ENCODE measurements around the gene CTIF. TPM values are rescaled to one million over a fixed set of nuclear protein-coding genes. Genes with fewer than 3 reads are reported as not detected.

Gene CTIF
- polyA plus RNA-seq, 3 donors: 0.38 to 8.7 (median 1.2) TPM

DNA sequence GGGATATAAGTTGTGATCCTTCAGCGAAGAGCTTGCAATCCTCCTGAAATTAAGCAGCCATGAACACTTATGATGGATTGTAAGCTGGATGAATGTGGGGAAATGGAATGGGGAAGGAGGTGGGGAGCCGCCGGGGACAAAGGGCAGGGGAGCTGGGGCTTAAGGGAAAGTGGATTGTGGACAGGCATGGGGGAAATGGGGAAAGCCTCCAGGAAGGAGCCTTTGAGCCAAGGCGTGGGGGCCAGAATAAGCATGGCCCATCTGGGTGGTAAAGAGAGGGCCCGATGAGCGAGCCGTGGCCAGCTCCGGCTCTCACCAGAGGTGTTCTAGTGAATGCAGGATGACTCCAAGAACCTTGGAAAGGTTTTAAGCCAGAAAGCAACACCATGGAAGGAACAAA lies 288.0 kb downstream of the CTIF start:
- no peak overlapping the region for H2AFZ ChIP-seq (ENCODE audit: insufficient read depth, low read depth, low read length, poor library complexity, severe bottlenecking)
- Mint-ChIP-seq H3K9me3 (peaks cover 4 to 8% (median 5%) of the 10 kb centered on the region in 7 donors), H3K36me3 (peaks cover 30 to 45% of the 10 kb centered on the region in 2 donors), H3K4me3 (no peak overlapping the region), H3K27me3 (ENCODE audit: low read depth in 3 of 3) (peaks cover 0 to 10% (median 5%) of the 10 kb centered on the region in 3 donors), H3K4me1 (peaks cover 13% of the 10 kb centered on the region), H3K27ac (no peak overlapping the region)
- TF ChIP-seq CTCF (IDR thresholded peaks at IDR 0.05): no peak
- no peak overlapping the region for H3K27ac ChIP-seq (ENCODE audit: low read depth in 1 of 2, low read length in 2 of 2)
- H3K79me2 ChIP-seq (ENCODE audit: insufficient read depth, low read length): no peaks in the 10 kb centered on the region
- intact Hi-C loops (cut with micrococcal nuclease): no loop called here
- no peaks in the 10 kb centered on the region for H3K27me3 ChIP-seq (ENCODE audit: control insufficient read depth in 2 of 2, insufficient read depth in 2 of 2, low read length in 2 of 2)
- no peaks in the 10 kb centered on the region for H3K9me3 ChIP-seq (replicated peaks in 1 of 2; ENCODE audit: control insufficient read depth in 1 of 2, insufficient read depth in 1 of 2, low read length in 2 of 2)
- H3K4me2 ChIP-seq (replicated peaks; ENCODE audit: extremely low read depth, low read length, poor library complexity, severe bottlenecking): no peak overlapping the region
- no peak for DNase-seq
- no peak overlapping the region for H3K9ac ChIP-seq (ENCODE audit: insufficient read depth, low read length, poor library complexity, severe bottlenecking)
- no peaks in the 10 kb centered on the region for H4K20me1 ChIP-seq (ENCODE audit: insufficient read depth, low read length)
- H3K4me1 ChIP-seq (ENCODE audit: control insufficient read depth in 1 of 2, insufficient read depth in 2 of 2, low read length in 2 of 2): peaks cover 0 to 3% of the 10 kb centered on the region in 2 donors
- H3K4me3 ChIP-seq (replicated peaks in 1 of 3; ENCODE audit: low read depth in 2 of 3, low read length in 3 of 3): no peak overlapping the region
- no peaks in the 10 kb centered on the region for H3K36me3 ChIP-seq (replicated peaks in 1 of 2; ENCODE audit: control insufficient read depth in 1 of 2, insufficient read depth in 2 of 2, low read length in 2 of 2)
- WGBS (ENCODE audit: insufficient coverage): 91% methylated on average over 8 of the region's 8 CpGs

- H3K27ac ChIP-seq (ENCODE audit: low read depth in 1 of 2, low read length in 2 of 2): no peak overlapping the region
- no peak for TF ChIP-seq CTCF (IDR thresholded peaks at IDR 0.05)
- H3K4me1 ChIP-seq (ENCODE audit: control insufficient read depth in 1 of 2, insufficient read depth in 2 of 2, low read length in 2 of 2): peaks cover 5 to 10% of the 10 kb centered on the region in 2 donors
- no peak overlapping the region for H3K9ac ChIP-seq (ENCODE audit: insufficient read depth, low read length, poor library complexity, severe bottlenecking)
- no peaks in the 10 kb centered on the region for H3K9me3 ChIP-seq (replicated peaks in 1 of 2; ENCODE audit: control insufficient read depth in 1 of 2, insufficient read depth in 1 of 2, low read length in 2 of 2)
- Mint-ChIP-seq H3K27me3 (ENCODE audit: low read depth in 3 of 3) (peaks cover 3 to 10% (median 5%) of the 10 kb centered on the region in 3 donors), H3K27ac (no peak overlapping the region), H3K4me1 (peaks cover 19% of the 10 kb centered on the region), H3K4me3 (peak overlapping the region in 1 of 2 donors; percentile 0), H3K36me3 (peaks cover 30 to 43% of the 10 kb centered on the region in 2 donors), H3K9me3 (peaks cover 4 to 8% (median 5%) of the 10 kb centered on the region in 7 donors)
- intact Hi-C loops (cut with micrococcal nuclease): no loop called here
- H3K79me2 ChIP-seq (ENCODE audit: insufficient read depth, low read length): no peaks in the 10 kb centered on the region
- no peaks in the 10 kb centered on the region for H3K36me3 ChIP-seq (replicated peaks in 1 of 2; ENCODE audit: control insufficient read depth in 1 of 2, insufficient read depth in 2 of 2, low read length in 2 of 2)
- no peaks in the 10 kb centered on the region for H3K27me3 ChIP-seq (ENCODE audit: control insufficient read depth in 2 of 2, insufficient read depth in 2 of 2, low read length in 2 of 2)
- no peaks in the 10 kb centered on the region for H4K20me1 ChIP-seq (ENCODE audit: insufficient read depth, low read length)
- H3K4me3 ChIP-seq (replicated peaks in 1 of 3; ENCODE audit: low read depth in 2 of 3, low read length in 3 of 3): no peak overlapping the region
- no peak overlapping the region for H2AFZ ChIP-seq (ENCODE audit: insufficient read depth, low read depth, low read length, poor library complexity, severe bottlenecking)
- H3K4me2 ChIP-seq (replicated peaks; ENCODE audit: extremely low read depth, low read length, poor library complexity, severe bottlenecking): no peak overlapping the region
- 87% methylated on average over 17 of the region's 21 CpGs for WGBS (ENCODE audit: insufficient coverage)
- no peak for DNase-seq
Observed at GRCh38 chr18:48827291-48828193, 288.7 kb downstream of the CTIF start.
